Forelimb muscle (tissue), 1 donor: Measurements from ENCODE around the gene WAS. TPM values are rescaled to one million over a fixed set of nuclear protein-coding genes. Genes with fewer than 3 reads are reported as not detected.
"Not testable (repeated sequence)": the region's sequence is repeated elsewhere in the genome, so short reads cannot be mapped to it uniquely, and the experiment has no call there.

Experiments used
- DNase-seq: peaks from one replicate; pipeline ENCODE4 v3.0.0-alpha.2; 2013; ENCODE audit warnings: low read depth
- polyA plus RNA-seq: library from polyadenylated mRNA; unstranded; fragments of 120-200 nt; gene quantifications from one replicate; pipeline ENCODE4 v1.2.1, GENCODE V29; 2013; ENCODE audit not compliant: insufficient read length

Gene WAS
- polyA plus RNA-seq, 1 donor, result 2.7 TPM

GRCh38 chrX:48685416-48685815, 1.8 kb downstream of the WAS start:
- DNase-seq, result no peak

GRCh38 chrX:48688531-48689150, 5.0 kb downstream of the WAS start:
- no peak for DNase-seq

- no peak for DNase-seq
Observed at GRCh38 chrX:48689208-48689920, 5.8 kb downstream of the WAS start.

- not testable (repeated sequence) for DNase-seq
Observed at GRCh38 chrX:48691746-48692145, 8.1 kb downstream of the WAS start.

- DNase-seq, result no peak
Observed at GRCh38 chrX:48694776-48695533, 11.4 kb downstream of the WAS start.

- DNase-seq, result no peak
Observed at GRCh38 chrX:48695534-48695896, 11.9 kb downstream of the WAS start.

GRCh38 chrX:48695925-48696300, 12.3 kb downstream of the WAS start:
- DNase-seq, result no peak

- DNase-seq, result peak; percentile 74
Observed at GRCh38 chrX:48696301-48696908, 12.8 kb downstream of the WAS start, which contains the start of gene SUV39H1. TSS of gene SUV39H1 (plus strand) at chrX:48696734. CDS start at chrX:48696785, 51 bp downstream.

GRCh38 chrX:48696909-48697727, 13.5 kb downstream of the WAS start:
- no peak for DNase-seq

GRCh38 chrX:48698306-48698705, 14.7 kb downstream of the WAS start:
- no peak for DNase-seq

- no peak for DNase-seq
Observed at GRCh38 chrX:48700246-48700645, 16.6 kb downstream of the WAS start.

- DNase-seq, result no peak
Observed at GRCh38 chrX:48700951-48701653, 17.5 kb downstream of the WAS start.

GRCh38 chrX:48702032-48702431, 18.4 kb downstream of the WAS start:
- no peak for DNase-seq

GRCh38 chrX:48702716-48703115, 19.1 kb downstream of the WAS start:
- DNase-seq, result no peak

GRCh38 chrX:48703228-48703627, 19.6 kb downstream of the WAS start:
- no peak for DNase-seq

- no peak for DNase-seq
Observed at GRCh38 chrX:48703642-48704481, 20.3 kb downstream of the WAS start.

- no peak for DNase-seq
Observed at GRCh38 chrX:48705871-48706270, 22.3 kb downstream of the WAS start.

- no peak for DNase-seq
Observed at GRCh38 chrX:48709522-48710112, 26.0 kb downstream of the WAS start.

GRCh38 chrX:48711162-48711928, 27.7 kb downstream of the WAS start:
- DNase-seq, result no peak
